Activated CD4-positive, alpha-beta T cell treated with anti-CD3 and anti-CD28 coated beads, Interleukin-2, amount 50 U/mL, for 16 hours (primary cell): ENCODE measurements around the gene ARMH1.

Experiments
- DNase-seq: peaks from one replicate; pipeline ENCODE4 v3.0.0-alpha.2; 2020

The ARMH1 gene

GRCh38 chr1:44672254-44672955, 2.1 kb upstream of the ARMH1 start:
- peak; percentile 58 for DNase-seq

GRCh38 chr1:44672961-44673674, 1.4 kb upstream of the ARMH1 start:
- DNase-seq: no peak

DNA sequence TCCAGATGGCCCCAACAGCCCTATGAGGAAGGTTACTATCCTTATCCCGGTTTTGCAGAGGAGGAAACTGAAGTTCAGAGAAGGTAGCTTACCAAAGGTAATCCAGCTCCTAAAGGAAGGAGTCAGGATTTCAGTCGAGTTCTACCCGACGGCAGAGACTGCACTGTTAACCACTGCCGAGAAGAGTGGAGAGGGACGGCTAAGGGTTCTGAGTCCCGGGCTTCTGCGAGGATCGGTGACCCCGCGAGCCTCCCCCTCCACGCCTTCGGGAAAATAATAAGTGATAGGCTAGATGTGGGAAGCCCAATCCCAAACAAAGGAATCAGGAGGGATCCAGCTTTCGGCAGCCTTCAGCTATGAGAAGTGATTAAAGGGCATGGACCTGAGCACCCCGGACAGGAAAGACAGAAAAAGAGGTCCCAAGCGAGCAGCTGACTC, 820 bp upstream of the ARMH1 start:
- no peak for DNase-seq

GRCh38 chr1:44675186-44675585, 672 bp downstream of the ARMH1 start:
- DNase-seq: no peak

DNA sequence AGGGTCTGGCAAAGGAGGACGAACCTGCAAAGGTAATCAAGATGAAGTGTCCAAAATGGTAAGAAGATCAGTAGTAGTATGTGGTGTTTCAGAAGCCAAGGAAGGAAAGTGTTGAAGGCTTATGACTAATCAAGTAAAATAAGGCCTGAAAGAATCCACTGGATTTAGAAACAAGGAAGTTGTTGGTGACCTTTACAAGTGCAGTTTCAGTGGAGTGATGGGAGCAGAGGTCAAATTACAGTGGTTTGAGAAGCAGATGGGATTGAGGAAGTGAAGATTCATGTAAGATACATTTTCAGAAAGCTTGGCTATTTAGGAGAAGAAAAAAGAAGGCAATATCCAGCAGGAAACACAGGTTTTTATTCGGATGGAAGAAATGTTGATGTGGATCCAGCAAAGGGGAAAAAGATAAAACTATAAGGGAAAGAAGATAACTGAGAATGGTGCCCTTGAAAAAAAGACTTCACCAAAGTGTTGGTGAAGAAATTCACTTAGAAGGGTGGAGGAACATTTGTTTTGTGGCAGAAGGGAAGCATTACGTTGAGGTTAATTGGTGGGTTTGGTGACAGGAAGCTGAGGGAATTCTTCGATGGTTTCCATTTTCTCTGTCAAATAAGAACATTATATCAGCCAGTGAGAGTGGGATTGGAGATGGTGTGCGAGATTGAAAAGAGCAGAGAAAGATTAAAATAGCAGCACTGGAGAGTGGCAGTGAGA, 2.1 kb downstream of the ARMH1 start:
- DNase-seq: no peak

DNA sequence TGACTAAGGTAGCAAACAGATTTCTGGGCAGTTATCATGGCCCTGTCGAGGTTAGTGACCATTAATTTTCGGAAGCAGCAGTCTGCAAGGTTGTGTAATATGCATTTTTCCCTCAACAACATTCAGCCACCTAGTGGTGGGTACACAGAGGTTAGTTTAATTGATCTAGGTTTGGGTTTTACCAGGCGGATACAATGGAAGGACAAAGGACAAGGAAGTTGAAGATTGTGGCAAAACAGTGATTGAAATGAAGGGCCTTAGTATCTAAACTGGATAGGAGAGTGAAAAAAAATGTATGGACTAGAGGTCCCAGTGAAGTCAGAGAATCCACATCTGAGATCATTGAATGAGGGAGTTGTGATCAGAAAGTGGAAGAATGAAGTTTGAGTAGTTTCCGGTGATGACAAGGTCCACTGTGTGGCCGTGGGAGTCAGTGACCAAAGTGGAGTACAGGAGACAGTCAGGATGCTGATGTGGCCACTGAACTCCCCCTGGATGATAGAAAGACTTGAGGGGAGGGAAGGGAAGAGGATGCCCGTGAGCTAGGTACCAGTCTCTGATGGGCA, 2.8 kb downstream of the ARMH1 start:
- peak; percentile 31 for DNase-seq

GRCh38 chr1:44678120-44678519, 3.6 kb downstream of the ARMH1 start:
- DNase-seq: no peak

DNA sequence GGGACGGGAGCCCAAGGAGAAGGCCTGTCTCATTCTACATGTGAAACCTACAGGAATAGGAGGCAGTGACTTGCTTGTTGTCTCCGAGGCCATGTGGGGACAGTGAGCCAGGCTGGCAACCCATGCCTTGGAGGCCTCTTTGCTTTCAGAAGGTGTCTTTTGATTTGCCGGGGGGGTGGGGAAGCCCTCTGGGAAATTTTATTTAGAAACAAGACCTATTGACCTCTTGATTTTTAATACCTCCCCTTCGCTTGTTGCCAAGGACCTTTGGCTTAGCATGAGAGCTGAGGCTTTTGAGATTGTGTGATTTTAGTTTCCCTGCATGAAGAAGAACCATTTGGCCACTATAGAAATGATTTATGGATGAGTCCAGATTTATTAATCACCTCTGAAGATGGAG, 4.1 kb downstream of the ARMH1 start:
- DNase-seq: no peak

DNA sequence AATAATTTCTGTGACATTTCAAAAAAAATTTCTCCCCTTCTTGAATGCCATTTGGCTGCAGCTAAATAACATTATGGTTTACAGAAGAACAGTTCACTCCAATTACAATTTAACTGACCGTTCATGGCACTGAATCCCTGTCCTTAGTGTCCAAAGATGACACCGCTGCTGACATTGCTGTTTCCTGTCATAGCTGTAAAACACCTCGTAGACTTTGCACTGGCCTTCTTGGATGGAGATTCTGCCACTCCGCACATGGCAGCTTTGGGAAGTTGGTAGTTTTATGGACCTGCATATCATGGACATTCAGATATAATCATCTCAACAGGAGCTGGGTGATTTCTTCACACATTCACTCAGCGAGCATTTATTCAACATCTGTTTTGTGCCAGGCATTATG, 5.0 kb downstream of the ARMH1 start:
- DNase-seq: no peak

GRCh38 chr1:44681905-44682882, 7.7 kb downstream of the ARMH1 start:
- no peak for DNase-seq

- no peak for DNase-seq
Measured at GRCh38 chr1:44682883-44683265, 8.4 kb downstream of the ARMH1 start.

DNA sequence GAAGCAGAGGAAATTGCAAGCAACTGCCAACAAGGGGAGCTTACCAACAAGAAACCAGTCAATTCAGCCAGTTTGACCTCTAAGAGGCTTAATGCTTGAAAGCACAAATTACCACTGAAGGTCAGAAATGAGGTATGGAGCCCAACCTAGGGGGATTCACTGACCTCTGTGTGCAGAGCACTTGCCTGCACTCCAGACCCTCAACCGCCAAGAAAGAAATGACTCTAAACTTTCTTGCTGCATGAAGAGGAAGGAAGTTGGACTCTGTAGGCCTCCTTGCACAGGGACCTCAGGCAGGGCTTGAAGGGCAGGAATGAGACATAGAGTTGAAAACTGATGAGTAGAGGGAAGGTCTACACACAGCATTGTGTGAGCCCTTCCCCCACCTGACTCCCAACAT, 10.0 kb downstream of the ARMH1 start:
- DNase-seq: peak; percentile 47

- DNase-seq: no peak
Measured at GRCh38 chr1:44685218-44685617, 10.7 kb downstream of the ARMH1 start.

GRCh38 chr1:44685881-44686280, 11.4 kb downstream of the ARMH1 start:
- no peak for DNase-seq

GRCh38 chr1:44688760-44689446, 14.4 kb downstream of the ARMH1 start:
- no peak for DNase-seq

GRCh38 chr1:44689447-44689765, 14.9 kb downstream of the ARMH1 start:
- no peak for DNase-seq

GRCh38 chr1:44693159-44693558, 18.6 kb downstream of the ARMH1 start:
- DNase-seq: peak; percentile 35

- DNase-seq: no peak
Measured at GRCh38 chr1:44693900-44694299, 19.4 kb downstream of the ARMH1 start.

GRCh38 chr1:44694863-44695478, 20.5 kb downstream of the ARMH1 start:
- DNase-seq: no peak

GRCh38 chr1:44695671-44696070, 21.2 kb downstream of the ARMH1 start:
- DNase-seq: no peak

- DNase-seq: no peak
Measured at GRCh38 chr1:44696101-44696500, 21.6 kb downstream of the ARMH1 start.
